GM12878 (cell line): Measurements from ENCODE around the gene RAET1E. TPM values are rescaled to one million over a fixed set of nuclear protein-coding genes. Genes with fewer than 3 reads are reported as not detected.

ENCODE experiments used
- CHD2 ChIP-seq: IDR thresholded peaks from 2 replicates; pipeline ENCODE4 v1.6.1; 2011; ENCODE audit warnings: low read depth, low read length, improper control_type of control experiment, borderline replicate concordance
- DPF2 ChIP-seq: fragments of 450-650 bp; IDR thresholded peaks from 2 replicates; pipeline ENCODE4 v1.6.1; 2017; ENCODE audit warnings: mild to moderate bottlenecking
- FOXM1 ChIP-seq: IDR thresholded peaks from 2 replicates; pipeline ENCODE4 v1.6.1; 2012; ENCODE audit warnings: low read depth, mild to moderate bottlenecking, inconsistent platforms, low read length, moderate library complexity
- HDAC6 ChIP-seq: fragments of 200-600 bp; sonication (generic); IDR thresholded peaks from one replicate; pipeline ENCODE4 v1.8.0; 2017; ENCODE audit warnings: antibody characterized with exemption; ENCODE audit not compliant: unreplicated experiment
- LARP7 ChIP-seq: fragments of 450-650 bp; IDR thresholded peaks from 2 replicates; pipeline ENCODE4 v1.6.1; 2017; ENCODE audit warnings: mild to moderate bottlenecking
- NR2F1 ChIP-seq: fragments of 450-650 bp; conservative IDR thresholded peaks from 2 replicates; pipeline ENCODE4 v1.6.1; 2017; ENCODE audit warnings: mild to moderate bottlenecking
- RAD51 ChIP-seq: fragments of 450-650 bp; IDR thresholded peaks from 2 replicates; pipeline ENCODE4 v1.6.1; 2016; ENCODE audit warnings: moderate library complexity, mild to moderate bottlenecking, inconsistent platforms
- SMAD5 ChIP-seq: IDR thresholded peaks from 2 replicates; pipeline ENCODE4 v1.6.1; 2016; ENCODE audit warnings: antibody characterized with exemption, low read depth
- TCF3 ChIP-seq: IDR thresholded peaks from 2 replicates; pipeline ENCODE4 v1.6.1; 2012; ENCODE audit warnings: low read depth, mild to moderate bottlenecking, low read length, borderline replicate concordance; ENCODE audit not compliant: insufficient read depth
- ZNF274 ChIP-seq: IDR thresholded peaks from one replicate; pipeline ENCODE4 v1.8.0; 2011; ENCODE audit not compliant: insufficient read length, insufficient read depth
- polyA plus RNA-seq, 11 experiments: library from polyadenylated mRNA; depleted of rRNA in 4 of 11; unstranded in 6 of 11; stranded (reverse) in 5 of 11; fragments of >200 nt; fragmentation: Nextera tagmentation in 4 of 11; fragmentation: Illumina TruSeq in 1 of 11; extraction: Ambion mirVana in 4 of 11; extraction: Trizol in 1 of 11; gene quantifications; 1 replicate in 1 of 11; 2 replicates in 10 of 11; pipeline versions ENCODE4 v1.2.1 to v1.2.3, GENCODE V29; 2011 to 2016; ENCODE audit warnings: inconsistent platforms in 2 of 11, missing spikeins in 2 of 11, low read depth in 1 of 11
- total RNA-seq, 4 experiments: library from RNA; depleted of rRNA in 3 of 4; stranded (reverse); fragments of >200 nt in 3 of 4; fragmentation: Illumina TruSeq in 1 of 4; extraction: Trizol in 1 of 4; gene quantifications; 2 replicates each; pipeline versions ENCODE4 v1.2.1 to v1.2.3, GENCODE V29; 2013 to 2021
- TF ChIP-seq, protein P1 (sequence below): IDR thresholded peaks from 2 replicates; pipeline ENCODE4 v1.6.1; 2011; ENCODE audit warnings: mild to moderate bottlenecking, low read depth, low read length, moderate library complexity; ENCODE audit not compliant: insufficient replicate concordance
- TF ChIP-seq, protein P2 (sequence below): IDR thresholded peaks from 2 replicates; pipeline ENCODE4 v1.6.1; 2012; ENCODE audit warnings: mild to moderate bottlenecking, low read depth, low read length
- TF ChIP-seq, protein P3 (sequence below), 3 experiments: IDR thresholded peaks in 2 of 3; conservative IDR thresholded peaks in 1 of 3; 2 replicates each; pipeline ENCODE4 v1.5.1; 2011; ENCODE audit warnings: low read depth in 3 of 3, low read length in 3 of 3, mild to moderate bottlenecking in 3 of 3, control low read depth in 2 of 3, moderate library complexity in 2 of 3, inconsistent platforms in 1 of 3, mixed read lengths in 1 of 3; ENCODE audit not compliant: control insufficient read depth in 2 of 3, insufficient read depth in 1 of 3; ENCODE audit errors: extremely low read depth in 1 of 3
- TF ChIP-seq, protein P4 (sequence below): fragments of 450-650 bp; IDR thresholded peaks from 2 replicates; pipeline ENCODE4 v1.6.1; 2017; ENCODE audit warnings: mild to moderate bottlenecking, low read depth, inconsistent platforms; ENCODE audit not compliant: poor library complexity, severe bottlenecking

Gene RAET1E
- total and polyA plus RNA-seq, 10 of the 15 experiments (the other 5 are each of a cell fraction or from before 2014, with no cell fraction given), result not detected

DNA sequence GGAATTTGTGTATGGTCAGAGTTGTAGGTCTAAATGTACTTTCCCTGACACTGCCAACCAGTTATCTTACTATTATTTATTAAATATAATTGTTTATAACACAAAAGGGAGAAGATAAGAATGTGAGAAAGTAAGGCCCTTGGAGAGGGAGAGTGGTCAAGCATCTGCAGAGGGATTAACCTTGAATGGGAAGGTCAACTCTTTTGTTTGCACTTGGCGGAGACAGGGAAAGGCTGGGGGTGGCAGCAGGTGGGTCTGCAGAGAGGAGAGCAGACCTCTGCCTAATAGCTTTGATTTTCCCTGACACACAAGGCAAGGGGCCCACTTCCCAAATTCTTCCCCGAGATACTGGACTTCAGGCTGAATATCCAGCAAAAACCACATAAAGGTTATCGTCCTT, 38.0 kb downstream of the RAET1E start (continued):
- TF ChIP-seq, protein P1, sequence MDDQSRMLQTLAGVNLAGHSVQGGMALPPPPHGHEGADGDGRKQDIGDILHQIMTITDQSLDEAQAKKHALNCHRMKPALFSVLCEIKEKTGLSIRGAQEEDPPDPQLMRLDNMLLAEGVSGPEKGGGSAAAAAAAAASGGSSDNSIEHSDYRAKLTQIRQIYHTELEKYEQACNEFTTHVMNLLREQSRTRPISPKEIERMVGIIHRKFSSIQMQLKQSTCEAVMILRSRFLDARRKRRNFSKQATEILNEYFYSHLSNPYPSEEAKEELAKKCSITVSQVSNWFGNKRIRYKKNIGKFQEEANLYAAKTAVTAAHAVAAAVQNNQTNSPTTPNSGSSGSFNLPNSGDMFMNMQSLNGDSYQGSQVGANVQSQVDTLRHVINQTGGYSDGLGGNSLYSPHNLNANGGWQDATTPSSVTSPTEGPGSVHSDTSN, result no peak
- no peak for TF ChIP-seq TCF3
- TF ChIP-seq LARP7, result no peak
- no peak for TF ChIP-seq CHD2
- TF ChIP-seq ZNF274, result no peak
- TF ChIP-seq, protein P2, sequence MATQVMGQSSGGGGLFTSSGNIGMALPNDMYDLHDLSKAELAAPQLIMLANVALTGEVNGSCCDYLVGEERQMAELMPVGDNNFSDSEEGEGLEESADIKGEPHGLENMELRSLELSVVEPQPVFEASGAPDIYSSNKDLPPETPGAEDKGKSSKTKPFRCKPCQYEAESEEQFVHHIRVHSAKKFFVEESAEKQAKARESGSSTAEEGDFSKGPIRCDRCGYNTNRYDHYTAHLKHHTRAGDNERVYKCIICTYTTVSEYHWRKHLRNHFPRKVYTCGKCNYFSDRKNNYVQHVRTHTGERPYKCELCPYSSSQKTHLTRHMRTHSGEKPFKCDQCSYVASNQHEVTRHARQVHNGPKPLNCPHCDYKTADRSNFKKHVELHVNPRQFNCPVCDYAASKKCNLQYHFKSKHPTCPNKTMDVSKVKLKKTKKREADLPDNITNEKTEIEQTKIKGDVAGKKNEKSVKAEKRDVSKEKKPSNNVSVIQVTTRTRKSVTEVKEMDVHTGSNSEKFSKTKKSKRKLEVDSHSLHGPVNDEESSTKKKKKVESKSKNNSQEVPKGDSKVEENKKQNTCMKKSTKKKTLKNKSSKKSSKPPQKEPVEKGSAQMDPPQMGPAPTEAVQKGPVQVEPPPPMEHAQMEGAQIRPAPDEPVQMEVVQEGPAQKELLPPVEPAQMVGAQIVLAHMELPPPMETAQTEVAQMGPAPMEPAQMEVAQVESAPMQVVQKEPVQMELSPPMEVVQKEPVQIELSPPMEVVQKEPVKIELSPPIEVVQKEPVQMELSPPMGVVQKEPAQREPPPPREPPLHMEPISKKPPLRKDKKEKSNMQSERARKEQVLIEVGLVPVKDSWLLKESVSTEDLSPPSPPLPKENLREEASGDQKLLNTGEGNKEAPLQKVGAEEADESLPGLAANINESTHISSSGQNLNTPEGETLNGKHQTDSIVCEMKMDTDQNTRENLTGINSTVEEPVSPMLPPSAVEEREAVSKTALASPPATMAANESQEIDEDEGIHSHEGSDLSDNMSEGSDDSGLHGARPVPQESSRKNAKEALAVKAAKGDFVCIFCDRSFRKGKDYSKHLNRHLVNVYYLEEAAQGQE, result no peak
- no peak for TF ChIP-seq FOXM1
- TF ChIP-seq SMAD5, result no peak
- TF ChIP-seq DPF2, result no peak
- TF ChIP-seq, protein P3, sequence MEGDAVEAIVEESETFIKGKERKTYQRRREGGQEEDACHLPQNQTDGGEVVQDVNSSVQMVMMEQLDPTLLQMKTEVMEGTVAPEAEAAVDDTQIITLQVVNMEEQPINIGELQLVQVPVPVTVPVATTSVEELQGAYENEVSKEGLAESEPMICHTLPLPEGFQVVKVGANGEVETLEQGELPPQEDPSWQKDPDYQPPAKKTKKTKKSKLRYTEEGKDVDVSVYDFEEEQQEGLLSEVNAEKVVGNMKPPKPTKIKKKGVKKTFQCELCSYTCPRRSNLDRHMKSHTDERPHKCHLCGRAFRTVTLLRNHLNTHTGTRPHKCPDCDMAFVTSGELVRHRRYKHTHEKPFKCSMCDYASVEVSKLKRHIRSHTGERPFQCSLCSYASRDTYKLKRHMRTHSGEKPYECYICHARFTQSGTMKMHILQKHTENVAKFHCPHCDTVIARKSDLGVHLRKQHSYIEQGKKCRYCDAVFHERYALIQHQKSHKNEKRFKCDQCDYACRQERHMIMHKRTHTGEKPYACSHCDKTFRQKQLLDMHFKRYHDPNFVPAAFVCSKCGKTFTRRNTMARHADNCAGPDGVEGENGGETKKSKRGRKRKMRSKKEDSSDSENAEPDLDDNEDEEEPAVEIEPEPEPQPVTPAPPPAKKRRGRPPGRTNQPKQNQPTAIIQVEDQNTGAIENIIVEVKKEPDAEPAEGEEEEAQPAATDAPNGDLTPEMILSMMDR (IDR thresholded peaks at IDR 0.05 in 2 of 3, conservative IDR thresholded peaks at IDR 0.05 in 1 of 3; ENCODE audit: control insufficient read depth in 2 of 3, extremely low read depth in 1 of 3, insufficient read depth in 1 of 3, low read depth in 3 of 3, low read length in 3 of 3), result no peak
- no peak for TF ChIP-seq HDAC6
- TF ChIP-seq RAD51, result no peak
- TF ChIP-seq NR2F1, result no peak
- TF ChIP-seq, protein P4, sequence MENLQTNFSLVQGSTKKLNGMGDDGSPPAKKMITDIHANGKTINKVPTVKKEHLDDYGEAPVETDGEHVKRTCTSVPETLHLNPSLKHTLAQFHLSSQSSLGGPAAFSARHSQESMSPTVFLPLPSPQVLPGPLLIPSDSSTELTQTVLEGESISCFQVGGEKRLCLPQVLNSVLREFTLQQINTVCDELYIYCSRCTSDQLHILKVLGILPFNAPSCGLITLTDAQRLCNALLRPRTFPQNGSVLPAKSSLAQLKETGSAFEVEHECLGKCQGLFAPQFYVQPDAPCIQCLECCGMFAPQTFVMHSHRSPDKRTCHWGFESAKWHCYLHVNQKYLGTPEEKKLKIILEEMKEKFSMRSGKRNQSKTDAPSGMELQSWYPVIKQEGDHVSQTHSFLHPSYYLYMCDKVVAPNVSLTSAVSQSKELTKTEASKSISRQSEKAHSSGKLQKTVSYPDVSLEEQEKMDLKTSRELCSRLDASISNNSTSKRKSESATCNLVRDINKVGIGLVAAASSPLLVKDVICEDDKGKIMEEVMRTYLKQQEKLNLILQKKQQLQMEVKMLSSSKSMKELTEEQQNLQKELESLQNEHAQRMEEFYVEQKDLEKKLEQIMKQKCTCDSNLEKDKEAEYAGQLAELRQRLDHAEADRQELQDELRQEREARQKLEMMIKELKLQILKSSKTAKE, result no peak
